HG03575 (cell line): ENCODE data around the gene COPG1.
"Not testable (repeated sequence)": the region's sequence is repeated elsewhere in the genome, so short reads cannot be mapped to it uniquely, and the experiment has no call there.

Experiments
- ATAC-seq: cut with Tn5 transposase; IDR thresholded peaks from one replicate; pipeline ENCODE4 v1.9.1; 2021; ENCODE audit not compliant: unreplicated experiment, insufficient number of reproducible peaks, low FRiP score; ENCODE audit errors: extremely low read depth

The COPG1 gene

GRCh38 chr3:129238945-129239705 lies 10.3 kb upstream of the COPG1 start:
- no peak for ATAC-seq

- no peak for ATAC-seq
Measured at GRCh38 chr3:129239991-129240390, 9.4 kb upstream of the COPG1 start.

GRCh38 chr3:129240436-129240835 lies 9.0 kb upstream of the COPG1 start:
- ATAC-seq: no peak

- no peak for ATAC-seq
Measured at GRCh38 chr3:129245141-129245540, 4.3 kb upstream of the COPG1 start.

- peak; percentile 60 for ATAC-seq
Measured at GRCh38 chr3:129245641-129246306, 3.6 kb upstream of the COPG1 start.

GRCh38 chr3:129246636-129247035 lies 2.8 kb upstream of the COPG1 start:
- ATAC-seq: no peak

- no peak for ATAC-seq
Measured at GRCh38 chr3:129248286-129248979, 973 bp upstream of the COPG1 start.

GRCh38 chr3:129252748-129253147 lies 3.3 kb downstream of the COPG1 start:
- no peak for ATAC-seq

GRCh38 chr3:129254536-129255230 lies 5.3 kb downstream of the COPG1 start:
- ATAC-seq: no peak

GRCh38 chr3:129256270-129256669 lies 6.9 kb downstream of the COPG1 start:
- no peak for ATAC-seq

GRCh38 chr3:129257609-129258008 lies 8.2 kb downstream of the COPG1 start:
- ATAC-seq: no peak

GRCh38 chr3:129259612-129260477 lies 10.4 kb downstream of the COPG1 start:
- no peak for ATAC-seq

GRCh38 chr3:129260606-129261005 lies 11.2 kb downstream of the COPG1 start:
- no peak for ATAC-seq

- no peak for ATAC-seq
Measured at GRCh38 chr3:129261894-129262293, 12.5 kb downstream of the COPG1 start.

- ATAC-seq: no peak
Measured at GRCh38 chr3:129263161-129263910, 13.9 kb downstream of the COPG1 start.

- not testable (repeated sequence) for ATAC-seq
Measured at GRCh38 chr3:129264994-129265393, 15.6 kb downstream of the COPG1 start.

GRCh38 chr3:129266651-129267050 lies 17.2 kb downstream of the COPG1 start:
- no peak for ATAC-seq

- no peak for ATAC-seq
Measured at GRCh38 chr3:129268396-129268795, 19.0 kb downstream of the COPG1 start.
